B cell (primary cell): Measurements from ENCODE around the gene IPO13. TPM values are rescaled to one million over a fixed set of nuclear protein-coding genes. Genes with fewer than 3 reads are reported as not detected.

ENCODE experiments used
- ATAC-seq: fragments of 200-7000 bp; cut with Tn5 transposase; one replicate; pipeline ENCODE4 v1.10.0; 2021; ENCODE audit warnings: low read depth, mild to moderate bottlenecking, moderate number of reproducible peaks, moderate library complexity
- CTCF ChIA-PET: fragments of 350-600 bp; sonication (Branson Sonifier 250); formaldehyde crosslinking; loops from one replicate; lab custom pipeline; 2021; ENCODE audit warnings: antibody characterized with exemption, inconsistent platforms; lab: Charles Lee
- POLR2A ChIA-PET: fragments of 350-600 bp; sonication (Branson Sonifier 250); formaldehyde crosslinking; loops from one replicate; lab custom pipeline; 2021; ENCODE audit warnings: antibody characterized with exemption; lab: Charles Lee
- DNase-seq: peaks from one replicate; pipeline ENCODE4 v3.0.0; 2013
- H2AFZ ChIP-seq: 2 replicates; pipeline ENCODE4 v1.6.1; 2012; ENCODE audit warnings: mild to moderate bottlenecking, low read depth, low read length; ENCODE audit not compliant: insufficient read depth, poor library complexity, severe bottlenecking
- H3K27ac ChIP-seq, 2 donors: 1 replicate in 1 of 2; 2 replicates in 1 of 2; pipeline ENCODE4 v1.5.1; 2012 to 2013; ENCODE audit warnings: low read length in 2 of 2, mild to moderate bottlenecking in 2 of 2, moderate library complexity in 1 of 2
- H3K27me3 ChIP-seq, 4 experiments: fragments of 200-600 bp in 1 of 4; sonication (generic) in 1 of 4; replicated peaks in 1 of 4; 1 replicate in 2 of 4; 2 replicates in 2 of 4; pipeline versions ENCODE4 v1.6.1 to v1.7.0; 2013 to 2016; ENCODE audit warnings: low read length in 3 of 4, mild to moderate bottlenecking in 2 of 4, mixed read lengths in 1 of 4, moderate library complexity in 1 of 4; ENCODE audit not compliant: insufficient read depth in 4 of 4, control insufficient read depth in 3 of 4; ENCODE audit errors: control extremely low read depth in 1 of 4
- H3K36me3 ChIP-seq, 2 experiments: replicated peaks in 1 of 2; 1 replicate in 1 of 2; 2 replicates in 1 of 2; pipeline versions ENCODE4 v1.6.1 to v1.7.1; 2013; ENCODE audit warnings: low read length in 1 of 2; ENCODE audit not compliant: insufficient read depth in 2 of 2, control insufficient read depth in 1 of 2; ENCODE audit errors: control extremely low read depth in 1 of 2, extremely low read depth in 1 of 2
- H3K4me1 ChIP-seq, 2 donors: fragments of 200-600 bp in 1 of 2; sonication (generic) in 1 of 2; 1 replicate in 1 of 2; 2 replicates in 1 of 2; pipeline versions ENCODE4 v1.5.1 to v1.6.1; 2013 to 2017; ENCODE audit warnings: low read length in 2 of 2; ENCODE audit not compliant: control insufficient read depth in 2 of 2, insufficient read depth in 2 of 2
- H3K4me2 ChIP-seq: replicated peaks from 2 replicates; pipeline ENCODE3; 2012; ENCODE audit warnings: mild to moderate bottlenecking, low read depth, low read length; ENCODE audit not compliant: poor library complexity, severe bottlenecking
- H3K4me3 ChIP-seq, 5 experiments: fragments of 200-600 bp in 1 of 5; sonication (generic) in 1 of 5; 1 replicate in 3 of 5; 2 replicates in 2 of 5; pipeline versions ENCODE4 v1.5.1 to v1.7.0; 2011 to 2016; ENCODE audit warnings: low read length in 4 of 5, mild to moderate bottlenecking in 4 of 5, low read depth in 2 of 5, control low read depth in 1 of 5, moderate library complexity in 1 of 5; ENCODE audit not compliant: insufficient read depth in 1 of 5; ENCODE audit errors: control extremely low read depth in 1 of 5, extremely low read depth in 1 of 5
- H3K79me2 ChIP-seq: fragments of 200-600 bp; sonication (generic); one replicate; pipeline ENCODE4 v1.6.0; 2016; ENCODE audit warnings: low read length; ENCODE audit not compliant: control insufficient read depth, insufficient read depth
- H3K9ac ChIP-seq: fragments of 200-600 bp; sonication (generic); 2 replicates; pipeline ENCODE4 v1.6.1; 2017; ENCODE audit warnings: mild to moderate bottlenecking, low read length, moderate library complexity
- H3K9me3 ChIP-seq, 3 donors: one replicate each; pipeline versions ENCODE4 v1.6.1 to v1.7.1; 2013; ENCODE audit warnings: low read length in 2 of 3; ENCODE audit not compliant: control insufficient read depth in 2 of 3, insufficient read depth in 1 of 3; ENCODE audit errors: control extremely low read depth in 1 of 3
- H4K20me1 ChIP-seq: 2 replicates; pipeline ENCODE4 v1.6.0; 2012; ENCODE audit warnings: mild to moderate bottlenecking, low read length; ENCODE audit not compliant: insufficient read depth, control insufficient read depth, poor library complexity, severe bottlenecking
- H3K27ac Mint-ChIP-seq: one replicate; pipeline ENCODE4 v1.8.0; 2021; ENCODE audit warnings: mixed read lengths
- H3K27me3 Mint-ChIP-seq: one replicate; pipeline ENCODE4 v1.8.0; 2021; ENCODE audit warnings: mixed read lengths
- H3K4me1 Mint-ChIP-seq: one replicate; pipeline ENCODE4 v1.8.0; 2021; ENCODE audit warnings: mixed read lengths
- H3K4me3 Mint-ChIP-seq: one replicate; pipeline ENCODE4 v1.8.0; 2021; ENCODE audit warnings: mixed read lengths
- H3K9me3 Mint-ChIP-seq: one replicate; pipeline ENCODE4 v1.8.0; 2022; ENCODE audit warnings: mixed read lengths; ENCODE audit not compliant: insufficient read depth
- EZH2 ChIP-seq: IDR thresholded peaks from 2 replicates; pipeline ENCODE4 v1.6.1; 2012; ENCODE audit warnings: borderline replicate concordance, low read depth, mild to moderate bottlenecking, moderate library complexity, low read length; ENCODE audit not compliant: insufficient read depth, poor library complexity, severe bottlenecking
- WGBS: methylation state at CpG from one replicate; pipeline ENCODE4 v1.1.5; 2013; ENCODE audit warnings: missing lambda C conversion rate; ENCODE audit not compliant: insufficient coverage; 5-methylcytosine and 5-hydroxymethylcytosine counted together
- intact Hi-C: fragments of 100-400 bp; cut with micrococcal nuclease; formaldehyde crosslinking; loops from one replicate; pipeline ENCODE4 v1.10.0; 2022
- polyA plus RNA-seq: library from polyadenylated mRNA; depleted of rRNA; stranded (reverse); fragments of >200 nt; gene quantifications from 2 replicates; pipeline ENCODE4 v1.2.3, GENCODE V29; 2012
- total RNA-seq, 2 donors: library from RNA; stranded (reverse); fragments of 120-200 nt in 1 of 2; gene quantifications; 1 replicate in 1 of 2; 2 replicates in 1 of 2; pipeline versions ENCODE4 v1.2.3 to v1.2.4, GENCODE V29; 2013 to 2022
- TF ChIP-seq, protein P1 (sequence below): fragments of 200-600 bp; IDR thresholded peaks from one replicate; pipeline ENCODE4 v1.8.0; 2022; ENCODE audit warnings: antibody characterized with exemption, mild to moderate bottlenecking

IPO13 gene
- total and polyA plus RNA-seq, 2 donors (not counting 1 experiment from before 2014, with no cell fraction given): 18.7 to 19.7 TPM

DNA sequence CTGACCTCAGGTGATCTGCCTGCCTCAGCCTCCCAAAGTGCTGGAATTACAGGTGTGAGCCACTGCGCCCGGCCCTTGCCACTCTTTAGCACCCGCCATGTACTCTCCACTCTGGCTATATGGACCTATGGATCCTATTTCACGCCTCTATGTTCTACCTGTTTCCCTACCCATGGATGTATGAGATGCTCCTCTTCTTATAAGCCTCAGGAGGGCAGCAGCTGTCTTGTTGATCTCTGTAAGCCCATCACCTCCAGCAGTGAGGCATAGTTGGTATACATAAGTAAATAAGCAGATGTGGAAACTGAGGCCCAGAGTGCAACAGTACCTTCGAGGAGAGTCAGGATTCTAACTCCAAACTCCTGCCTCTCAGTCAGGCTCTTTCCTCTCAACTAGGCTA lies 37.9 kb upstream of the IPO13 start:
- no peaks in the 10 kb centered on the region for H3K27me3 ChIP-seq
- ATAC-seq (no peak), DNase-seq (no peak)
- H3K4me3 ChIP-seq: no peak overlapping the region
- no peak overlapping the region for H3K27ac ChIP-seq
- no peak overlapping the region for H3K9ac ChIP-seq
- no peaks in the 10 kb centered on the region for H3K4me1 ChIP-seq
- H3K27ac Mint-ChIP-seq: no peak overlapping the region
- H3K4me2 ChIP-seq: no peak overlapping the region
- no peak overlapping the region for H3K4me3 Mint-ChIP-seq
- H3K36me3 ChIP-seq: peaks cover 3 to 5% of the 10 kb centered on the region in 2 experiments
- TF ChIP-seq, protein P1, sequence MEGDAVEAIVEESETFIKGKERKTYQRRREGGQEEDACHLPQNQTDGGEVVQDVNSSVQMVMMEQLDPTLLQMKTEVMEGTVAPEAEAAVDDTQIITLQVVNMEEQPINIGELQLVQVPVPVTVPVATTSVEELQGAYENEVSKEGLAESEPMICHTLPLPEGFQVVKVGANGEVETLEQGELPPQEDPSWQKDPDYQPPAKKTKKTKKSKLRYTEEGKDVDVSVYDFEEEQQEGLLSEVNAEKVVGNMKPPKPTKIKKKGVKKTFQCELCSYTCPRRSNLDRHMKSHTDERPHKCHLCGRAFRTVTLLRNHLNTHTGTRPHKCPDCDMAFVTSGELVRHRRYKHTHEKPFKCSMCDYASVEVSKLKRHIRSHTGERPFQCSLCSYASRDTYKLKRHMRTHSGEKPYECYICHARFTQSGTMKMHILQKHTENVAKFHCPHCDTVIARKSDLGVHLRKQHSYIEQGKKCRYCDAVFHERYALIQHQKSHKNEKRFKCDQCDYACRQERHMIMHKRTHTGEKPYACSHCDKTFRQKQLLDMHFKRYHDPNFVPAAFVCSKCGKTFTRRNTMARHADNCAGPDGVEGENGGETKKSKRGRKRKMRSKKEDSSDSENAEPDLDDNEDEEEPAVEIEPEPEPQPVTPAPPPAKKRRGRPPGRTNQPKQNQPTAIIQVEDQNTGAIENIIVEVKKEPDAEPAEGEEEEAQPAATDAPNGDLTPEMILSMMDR: no peak
- no peak for TF ChIP-seq EZH2
- no peaks in the 10 kb centered on the region for H3K4me1 Mint-ChIP-seq
- H4K20me1 ChIP-seq: no peaks in the 10 kb centered on the region
- no peaks in the 10 kb centered on the region for H3K9me3 Mint-ChIP-seq
- POLR2A ChIA-PET: no interaction called here
- H2AFZ ChIP-seq: no peak overlapping the region
- no peaks in the 10 kb centered on the region for H3K27me3 Mint-ChIP-seq
- intact Hi-C loops: no loop called here
- WGBS: 96% methylated on average over 3 of the region's 5 CpGs
- CTCF ChIA-PET: no interaction called here
- no peaks in the 10 kb centered on the region for H3K79me2 ChIP-seq
- no peaks in the 10 kb centered on the region for H3K9me3 ChIP-seq

DNA sequence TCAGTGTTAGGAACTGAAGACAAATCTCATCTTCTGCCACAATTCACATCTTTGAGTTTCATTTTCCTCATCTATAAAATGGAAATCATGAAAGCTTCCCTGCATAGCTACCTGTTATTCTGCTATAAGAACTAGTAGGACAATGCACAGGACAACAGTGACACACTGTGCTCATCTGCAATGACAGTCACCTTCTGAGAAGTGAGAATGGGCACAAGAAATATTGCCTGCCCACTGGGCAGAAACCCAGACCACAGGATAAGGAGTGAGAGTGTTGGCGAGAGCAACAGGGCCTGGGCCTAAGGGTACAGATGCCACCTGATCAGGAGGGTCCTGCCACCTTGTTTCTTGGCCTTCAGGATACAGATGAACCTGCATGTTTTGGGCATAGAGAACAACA lies 36.4 kb upstream of the IPO13 start:
- H3K27me3 ChIP-seq: no peaks in the 10 kb centered on the region
- intact Hi-C loops: no loop called here
- Mint-ChIP-seq H3K4me3 (no peak overlapping the region), H3K4me1 (no peaks in the 10 kb centered on the region), H3K9me3 (no peaks in the 10 kb centered on the region), H3K27ac (no peak overlapping the region), H3K27me3 (no peaks in the 10 kb centered on the region)
- no peaks in the 10 kb centered on the region for H4K20me1 ChIP-seq
- H3K4me2 ChIP-seq: no peak overlapping the region
- no peak overlapping the region for H3K27ac ChIP-seq
- no peak overlapping the region for H3K9ac ChIP-seq
- ChIA-PET CTCF (no interaction called here), POLR2A (no interaction called here)
- no peak for DNase-seq
- no peaks in the 10 kb centered on the region for H3K9me3 ChIP-seq
- no peak overlapping the region for H3K4me3 ChIP-seq
- H2AFZ ChIP-seq: no peak overlapping the region
- no peaks in the 10 kb centered on the region for H3K4me1 ChIP-seq
- ATAC-seq: no peak
- no peaks in the 10 kb centered on the region for H3K79me2 ChIP-seq
- H3K36me3 ChIP-seq: peaks cover 3 to 5% of the 10 kb centered on the region in 2 experiments
- WGBS: 100% methylated on average over 1 of the region's 1 CpG
- TF ChIP-seq, protein P1: no peak
- TF ChIP-seq EZH2: no peak
